MM.1S (cell line): ENCODE measurements around the gene MEA1.

Source experiments
- DNase-seq: peaks from one replicate; pipeline ENCODE4 v3.0.0-alpha.2; 2015
- H2AFZ ChIP-seq: fragments of 300-600 bp; sonication (generic); 2 replicates; pipeline ENCODE4 v1.6.0; 2016; ENCODE audit warnings: antibody characterized with exemption, low read length
- H3F3A ChIP-seq: fragments of 300-600 bp; sonication (generic); 2 replicates; pipeline ENCODE4 v1.6.1; 2016; ENCODE audit warnings: mild to moderate bottlenecking, antibody characterized with exemption, low read length, moderate library complexity, mixed read lengths; ENCODE audit not compliant: insufficient read depth
- H3K27ac ChIP-seq: fragments of 300-600 bp; sonication (generic); 2 replicates; pipeline ENCODE4 v1.5.1; 2016; ENCODE audit warnings: mild to moderate bottlenecking, low read length
- H3K27me3 ChIP-seq: fragments of 300-600 bp; sonication (generic); replicated peaks from 2 replicates; pipeline ENCODE4 v1.6.0; 2016; ENCODE audit warnings: low read length; ENCODE audit not compliant: insufficient read depth
- H3K36me3 ChIP-seq: fragments of 300-600 bp; sonication (generic); replicated peaks from 2 replicates; pipeline ENCODE4 v1.6.1; 2016; ENCODE audit warnings: mild to moderate bottlenecking, low read length, mixed read lengths; ENCODE audit not compliant: insufficient read depth
- H3K4me1 ChIP-seq: fragments of 300-600 bp; sonication (generic); 2 replicates; pipeline ENCODE4 v1.6.1; 2016; ENCODE audit warnings: low read length, mixed read lengths
- H3K4me2 ChIP-seq: fragments of 300-600 bp; sonication (generic); 2 replicates; pipeline ENCODE4 v1.6.0; 2016; ENCODE audit warnings: low read depth, low read length
- H3K4me3 ChIP-seq: fragments of 300-600 bp; sonication (generic); 2 replicates; pipeline ENCODE4 v1.5.1; 2016; ENCODE audit warnings: low read length, mixed read lengths
- H3K79me2 ChIP-seq: fragments of 300-600 bp; sonication (generic); 2 replicates; pipeline ENCODE4 v1.6.1; 2016; ENCODE audit warnings: mixed run types, low read length, mixed read lengths
- H3K9ac ChIP-seq: fragments of 300-600 bp; sonication (generic); 2 replicates; pipeline ENCODE4 v1.6.1; 2016; ENCODE audit warnings: low read length, mixed read lengths
- H3K9me2 ChIP-seq: fragments of 300-600 bp; sonication (generic); replicated peaks from 2 replicates; pipeline ENCODE4 v1.6.1; 2016; ENCODE audit warnings: mild to moderate bottlenecking, low read length, mixed read lengths; ENCODE audit not compliant: insufficient read depth
- H3K9me3 ChIP-seq: fragments of 300-600 bp; sonication (generic); replicated peaks from 2 replicates; pipeline ENCODE4 v1.6.1; 2016; ENCODE audit warnings: mild to moderate bottlenecking, low read length, mixed read lengths; ENCODE audit not compliant: insufficient read depth
- H4K20me1 ChIP-seq: fragments of 300-600 bp; sonication (generic); 2 replicates; pipeline ENCODE4 v1.6.1; 2016; ENCODE audit warnings: mild to moderate bottlenecking, low read length, moderate library complexity, mixed read lengths; ENCODE audit not compliant: insufficient read depth
- EZH2 ChIP-seq: fragments of 300-600 bp; sonication (generic); optimal IDR thresholded peaks from 2 replicates; pipeline ENCODE3; 2017; ENCODE audit warnings: low read depth, mild to moderate bottlenecking, antibody characterized with exemption, low read length, mixed read lengths
- EZH2phosphoT487 ChIP-seq: fragments of 300-600 bp; sonication (generic); IDR thresholded peaks from 2 replicates; pipeline ENCODE4 v1.6.1; 2018; ENCODE audit warnings: antibody characterized with exemption, low read length
- TF ChIP-seq, protein P1 (sequence below): fragments of 300-600 bp; sonication (generic); IDR thresholded peaks from 2 replicates; pipeline ENCODE4 v1.5.1; 2016; ENCODE audit warnings: antibody characterized with exemption, low read length, mixed read lengths

The MEA1 gene

GRCh38 chr6:43013843-43014433, at the start of gene MEA1, which contains the start of gene KLHDC3:
TSS of gene MEA1 (minus strand) at chr6:43013946. CDS start at chr6:43013813, 133 bp downstream.
TSS of gene KLHDC3 (plus strand) at chr6:43014249. CDS start at chr6:43017193, 2,944 bp downstream.
- Histone ChIP-seq H3K4me3 (peak within 1 kb of the TSS; percentile 96), H3F3A (no peaks in the 10 kb centered on the region), H3K79me2 (peaks cover 58% of the 10 kb centered on the region), H3K27ac (no peak within 1 kb of the TSS; the same call in 1 of the 2 replicates), H3K9me2 (no peaks in the 10 kb centered on the region), H3K4me2 (peak within 1 kb of the TSS; percentile 99), H2AFZ (peak within 1 kb of the TSS; percentile 97), H3K9ac (peak within 1 kb of the TSS; percentile 84), H3K9me3 (no peaks in the 10 kb centered on the region), H4K20me1 (no peaks in the 10 kb centered on the region), H3K27me3 (no peaks in the 10 kb centered on the region), H3K36me3 (no peaks in the 10 kb centered on the region; the same call in 1 of the 2 replicates), H3K4me1 (peaks cover 9% of the 10 kb centered on the region; the same call in 1 of the 2 replicates)
- peak; percentile 100 for DNase-seq
- TF ChIP-seq, protein P1, sequence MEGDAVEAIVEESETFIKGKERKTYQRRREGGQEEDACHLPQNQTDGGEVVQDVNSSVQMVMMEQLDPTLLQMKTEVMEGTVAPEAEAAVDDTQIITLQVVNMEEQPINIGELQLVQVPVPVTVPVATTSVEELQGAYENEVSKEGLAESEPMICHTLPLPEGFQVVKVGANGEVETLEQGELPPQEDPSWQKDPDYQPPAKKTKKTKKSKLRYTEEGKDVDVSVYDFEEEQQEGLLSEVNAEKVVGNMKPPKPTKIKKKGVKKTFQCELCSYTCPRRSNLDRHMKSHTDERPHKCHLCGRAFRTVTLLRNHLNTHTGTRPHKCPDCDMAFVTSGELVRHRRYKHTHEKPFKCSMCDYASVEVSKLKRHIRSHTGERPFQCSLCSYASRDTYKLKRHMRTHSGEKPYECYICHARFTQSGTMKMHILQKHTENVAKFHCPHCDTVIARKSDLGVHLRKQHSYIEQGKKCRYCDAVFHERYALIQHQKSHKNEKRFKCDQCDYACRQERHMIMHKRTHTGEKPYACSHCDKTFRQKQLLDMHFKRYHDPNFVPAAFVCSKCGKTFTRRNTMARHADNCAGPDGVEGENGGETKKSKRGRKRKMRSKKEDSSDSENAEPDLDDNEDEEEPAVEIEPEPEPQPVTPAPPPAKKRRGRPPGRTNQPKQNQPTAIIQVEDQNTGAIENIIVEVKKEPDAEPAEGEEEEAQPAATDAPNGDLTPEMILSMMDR = no peak
- TF ChIP-seq EZH2phosphoT487 = no peak
- TF ChIP-seq EZH2 = no peak

- Histone ChIP-seq H3K36me3 (no peaks in the 10 kb centered on the region), H3K9me2 (no peaks in the 10 kb centered on the region), H3K9ac (no peak overlapping the region), H2AFZ (no peak overlapping the region), H4K20me1 (no peaks in the 10 kb centered on the region), H3K9me3 (no peaks in the 10 kb centered on the region), H3K27ac (no peak overlapping the region), H3K27me3 (no peaks in the 10 kb centered on the region), H3K4me2 (no peak overlapping the region), H3K79me2 (peaks cover 19% of the 10 kb centered on the region), H3F3A (no peaks in the 10 kb centered on the region), H3K4me1 (peaks cover 8% of the 10 kb centered on the region), H3K4me3 (no peak overlapping the region)
- no peak for TF ChIP-seq EZH2
- TF ChIP-seq EZH2phosphoT487 = no peak
- TF ChIP-seq, protein P1 = no peak
- no peak for DNase-seq
Observed at GRCh38 chr6:43062818-43063217, 49.1 kb upstream of the MEA1 start.

GRCh38 chr6:43061861-43062260, 48.1 kb upstream of the MEA1 start:
- H3K27me3 ChIP-seq = no peaks in the 10 kb centered on the region
- H3K9me2 ChIP-seq = no peaks in the 10 kb centered on the region
- H3K9ac ChIP-seq = no peak overlapping the region
- H4K20me1 ChIP-seq = no peaks in the 10 kb centered on the region
- H3K9me3 ChIP-seq = no peaks in the 10 kb centered on the region
- no peak overlapping the region for H3K4me3 ChIP-seq
- H3K79me2 ChIP-seq = peaks cover 22% of the 10 kb centered on the region
- no peaks in the 10 kb centered on the region for H3K36me3 ChIP-seq
- no peaks in the 10 kb centered on the region for H3F3A ChIP-seq
- H3K27ac ChIP-seq = no peak overlapping the region
- no peak for DNase-seq
- H2AFZ ChIP-seq = no peak overlapping the region
- peaks cover 9% of the 10 kb centered on the region for H3K4me1 ChIP-seq
- TF ChIP-seq, protein P1 = no peak
- no peak for TF ChIP-seq EZH2phosphoT487
- no peak for TF ChIP-seq EZH2
- H3K4me2 ChIP-seq = no peak overlapping the region
